NCI-H1417 (cell line): ENCODE data around the gene JPH2.
"Not testable (repeated sequence)": the region's sequence is repeated elsewhere in the genome, so short reads cannot be mapped to it uniquely, and the experiment has no call there.

Experiments
- DNase-seq, 3 experiments: peaks; one replicate each; lab custom pipeline; 2025; lab: John Stamatoyannopoulos, UW

The JPH2 gene

GRCh38 chr20:44159125-44159524 is 27.9 kb downstream of the JPH2 start:
- no peak for DNase-seq

GRCh38 chr20:44157061-44157460 is 29.9 kb downstream of the JPH2 start:
- DNase-seq = no peak

GRCh38 chr20:44154521-44155001 is 32.4 kb downstream of the JPH2 start:
- no peak for DNase-seq

GRCh38 chr20:44153636-44154043 is 33.3 kb downstream of the JPH2 start:
- DNase-seq = no peak

GRCh38 chr20:44151621-44152416 is 35.2 kb downstream of the JPH2 start:
- no peak for DNase-seq

- DNase-seq = no peak
These were observed 40.7 kb downstream of the JPH2 start for GRCh38 chr20:44146272-44146671.

- no peak for DNase-seq
These were observed 41.7 kb downstream of the JPH2 start for GRCh38 chr20:44145131-44145775.

GRCh38 chr20:44143936-44144335 is 43.1 kb downstream of the JPH2 start:
- DNase-seq = no peak

- no peak for DNase-seq
These were observed 44.6 kb downstream of the JPH2 start for GRCh38 chr20:44142413-44142812.

- no peak for DNase-seq
These were observed 45.1 kb downstream of the JPH2 start for GRCh38 chr20:44141873-44142272.

GRCh38 chr20:44138867-44139266 is 48.1 kb downstream of the JPH2 start:
- no peak for DNase-seq

- no peak for DNase-seq
These were observed 49.7 kb downstream of the JPH2 start for GRCh38 chr20:44137266-44137801.

GRCh38 chr20:44136579-44137265 is 50.3 kb downstream of the JPH2 start:
- DNase-seq = no peak

GRCh38 chr20:44135417-44136204 is 51.4 kb downstream of the JPH2 start:
- DNase-seq = peak in 1 of 3 experiments; percentile 26

GRCh38 chr20:44135012-44135412 is 52.0 kb downstream of the JPH2 start:
- peak in 1 of 3 experiments; percentile 44 for DNase-seq

GRCh38 chr20:44133424-44133823 is 53.6 kb downstream of the JPH2 start:
- peak in 1 of 3 experiments; percentile 57 for DNase-seq

GRCh38 chr20:44131704-44132103 is 55.3 kb downstream of the JPH2 start:
- no peak for DNase-seq

- no peak for DNase-seq
These were observed 56.9 kb downstream of the JPH2 start for GRCh38 chr20:44129911-44130718.

- DNase-seq = not testable (repeated sequence)
These were observed 57.7 kb downstream of the JPH2 start for GRCh38 chr20:44129300-44129699.

GRCh38 chr20:44126445-44126844 is 60.5 kb downstream of the JPH2 start:
- no peak for DNase-seq
